Fibroblast of lung (primary cell): Measurements from ENCODE around the gene OXGR1. TPM values are rescaled to one million over a fixed set of nuclear protein-coding genes. Genes with fewer than 3 reads are reported as not detected.

ENCODE experiments used
- DNase-seq, 2 donors: peaks; one replicate each; pipeline versions ENCODE4 v3.0.0 to v3.0.0-alpha.2; 2010; ENCODE audit warnings: low read depth in 2 of 2
- H2AFZ ChIP-seq: 2 replicates; pipeline ENCODE4 v1.5.1; 2012; ENCODE audit warnings: low read length, control low read depth, inconsistent platforms
- H3K27ac ChIP-seq: 2 replicates; pipeline ENCODE4 v1.5.1; 2011; ENCODE audit warnings: low read length, control low read depth; ENCODE audit not compliant: insufficient read depth
- H3K27me3 ChIP-seq: 2 replicates; pipeline ENCODE4 v1.5.1; 2011; ENCODE audit warnings: mild to moderate bottlenecking, low read length; ENCODE audit not compliant: control insufficient read depth, insufficient read depth
- H3K36me3 ChIP-seq: 2 replicates; pipeline ENCODE4 v1.5.1; 2011; ENCODE audit warnings: low read length; ENCODE audit not compliant: control insufficient read depth, insufficient read depth
- H3K4me1 ChIP-seq: 2 replicates; pipeline ENCODE4 v1.5.1; 2011; ENCODE audit warnings: low read length; ENCODE audit not compliant: control insufficient read depth, insufficient read depth; ENCODE audit errors: extremely low read depth
- H3K4me2 ChIP-seq: 2 replicates; pipeline ENCODE4 v1.5.1; 2011; ENCODE audit warnings: low read length, control low read depth; ENCODE audit not compliant: insufficient read depth; ENCODE audit errors: extremely low read depth
- H3K4me3 ChIP-seq, 4 experiments: fragments of 200-600 bp in 1 of 4; sonication (generic) in 1 of 4; replicated peaks in 1 of 4; 2 replicates each; pipeline ENCODE4 v1.5.1; 2011 to 2016; ENCODE audit warnings: low read length in 4 of 4, low read depth in 3 of 4, mild to moderate bottlenecking in 3 of 4, control low read depth in 2 of 4, inconsistent platforms in 1 of 4, mixed read lengths in 1 of 4; ENCODE audit not compliant: insufficient read depth in 1 of 4; ENCODE audit errors: control extremely low read depth in 1 of 4
- H3K79me2 ChIP-seq: 2 replicates; pipeline ENCODE4 v1.5.1; 2012; ENCODE audit warnings: mild to moderate bottlenecking, low read length, inconsistent platforms; ENCODE audit not compliant: control insufficient read depth, insufficient read depth
- H3K9ac ChIP-seq: 2 replicates; pipeline ENCODE4 v1.5.1; 2011; ENCODE audit warnings: mild to moderate bottlenecking, low read length, control low read depth; ENCODE audit not compliant: insufficient read depth
- H3K9me3 ChIP-seq: 2 replicates; pipeline ENCODE4 v1.5.1; 2012; ENCODE audit warnings: low read depth, low read length; ENCODE audit not compliant: control insufficient read depth, insufficient read depth
- H4K20me1 ChIP-seq: 2 replicates; pipeline ENCODE4 v1.5.1; 2011; ENCODE audit warnings: low read length; ENCODE audit not compliant: control insufficient read depth, insufficient read depth; ENCODE audit errors: extremely low read depth
- CTCF ChIP-seq, 2 donors: IDR thresholded peaks in 1 of 2; conservative IDR thresholded peaks in 1 of 2; 1 replicate in 1 of 2; 2 replicates in 1 of 2; pipeline ENCODE4 v1.5.1; 2011 to 2012; ENCODE audit warnings: low read length in 2 of 2, control low read depth in 1 of 2, inconsistent platforms in 1 of 2, low read depth in 1 of 2, mild to moderate bottlenecking in 1 of 2
- EZH2 ChIP-seq: IDR thresholded peaks from 2 replicates; pipeline ENCODE4 v1.5.1; 2012; ENCODE audit warnings: low read length, control low read depth, mild to moderate bottlenecking; ENCODE audit errors: missing control alignments
- polyA plus RNA-seq, 2 donors: library from polyadenylated mRNA; depleted of rRNA in 1 of 2; stranded (reverse) in 1 of 2; unstranded in 1 of 2; fragments of >200 nt; gene quantifications; 2 replicates each; pipeline ENCODE4 v1.2.1, GENCODE V29; 2011 to 2012; ENCODE audit warnings: missing spikeins in 1 of 2
- total RNA-seq: library from RNA; depleted of rRNA; stranded (reverse); fragments of >200 nt; gene quantifications from 2 replicates; pipeline ENCODE4 v1.2.1, GENCODE V29; 2014

The OXGR1 gene
- total and polyA plus RNA-seq, 2 donors (not counting 1 experiment from before 2014, with no cell fraction given), result not detected

DNA sequence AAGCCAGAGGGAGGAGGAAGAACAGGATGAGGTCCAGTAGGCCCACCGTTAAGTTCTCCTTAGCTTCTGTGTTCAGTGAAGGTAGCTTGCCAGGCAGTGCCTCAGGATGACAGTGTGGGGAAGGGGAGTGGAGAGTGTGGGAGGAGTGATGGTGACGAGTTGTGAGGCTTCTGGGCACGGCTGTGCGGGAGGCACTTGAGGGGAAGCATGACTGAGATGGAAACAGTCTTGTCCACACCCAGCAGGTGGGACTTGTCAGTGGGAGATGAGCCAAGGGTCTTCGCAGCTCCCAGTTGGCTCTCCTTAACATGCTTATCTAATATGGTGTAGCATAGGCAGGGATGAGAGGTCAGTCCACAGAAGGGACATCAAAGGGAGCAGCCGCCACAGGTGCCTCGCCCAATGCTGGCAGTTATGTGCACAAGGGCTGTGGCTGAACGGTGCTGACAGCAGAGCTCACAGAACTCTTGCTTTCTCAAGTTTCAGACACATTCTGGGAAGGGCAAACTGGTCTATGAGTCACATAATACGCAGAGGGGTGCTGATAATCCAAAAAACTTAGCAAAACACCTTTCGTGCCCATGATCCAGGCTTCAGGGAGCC, 47.5 kb downstream of the OXGR1 start:
- Histone ChIP-seq H3K27me3 (no peaks in the 10 kb centered on the region), H3K4me2 (no peak overlapping the region), H2AFZ (no peak overlapping the region), H3K79me2 (no peaks in the 10 kb centered on the region), H3K4me3 (no peak overlapping the region), H4K20me1 (no peaks in the 10 kb centered on the region), H3K4me1 (no peaks in the 10 kb centered on the region), H3K9ac (no peak overlapping the region), H3K27ac (no peak overlapping the region), H3K36me3 (no peaks in the 10 kb centered on the region), H3K9me3 (no peaks in the 10 kb centered on the region)
- TF ChIP-seq CTCF (conservative IDR thresholded peaks at IDR 0.05 in 1 of 2, IDR thresholded peaks at IDR 0.05 in 1 of 2; ENCODE audit: low read depth in 1 of 2, low read length in 2 of 2), result no peak
- no peak for TF ChIP-seq EZH2
- no peak for DNase-seq

GRCh38 chr13:96940961-96941360, 53.3 kb downstream of the OXGR1 start:
- H3K4me3 ChIP-seq, result no peak overlapping the region
- TF ChIP-seq EZH2, result no peak
- no peak for TF ChIP-seq CTCF (conservative IDR thresholded peaks at IDR 0.05 in 1 of 2, IDR thresholded peaks at IDR 0.05 in 1 of 2; ENCODE audit: low read depth in 1 of 2, low read length in 2 of 2)
- no peaks in the 10 kb centered on the region for H3K27me3 ChIP-seq
- H2AFZ ChIP-seq, result no peak overlapping the region
- no peaks in the 10 kb centered on the region for H4K20me1 ChIP-seq
- H3K9me3 ChIP-seq, result no peaks in the 10 kb centered on the region
- H3K4me2 ChIP-seq, result no peak overlapping the region
- H3K27ac ChIP-seq, result no peak overlapping the region
- H3K9ac ChIP-seq, result no peak overlapping the region
- no peaks in the 10 kb centered on the region for H3K4me1 ChIP-seq
- no peaks in the 10 kb centered on the region for H3K79me2 ChIP-seq
- DNase-seq, result no peak
- no peaks in the 10 kb centered on the region for H3K36me3 ChIP-seq

GRCh38 chr13:96935901-96936300, 58.4 kb downstream of the OXGR1 start:
- TF ChIP-seq EZH2, result no peak
- no peak for TF ChIP-seq CTCF (conservative IDR thresholded peaks at IDR 0.05 in 1 of 2, IDR thresholded peaks at IDR 0.05 in 1 of 2; ENCODE audit: low read depth in 1 of 2, low read length in 2 of 2)
- H3K4me2 ChIP-seq, result no peak overlapping the region
- no peaks in the 10 kb centered on the region for H3K79me2 ChIP-seq
- H3K27me3 ChIP-seq, result no peaks in the 10 kb centered on the region
- DNase-seq, result no peak
- H4K20me1 ChIP-seq, result no peaks in the 10 kb centered on the region
- H3K4me3 ChIP-seq, result no peak overlapping the region
- no peaks in the 10 kb centered on the region for H3K9me3 ChIP-seq
- no peak overlapping the region for H2AFZ ChIP-seq
- no peaks in the 10 kb centered on the region for H3K36me3 ChIP-seq
- H3K4me1 ChIP-seq, result no peaks in the 10 kb centered on the region
- no peak overlapping the region for H3K27ac ChIP-seq
- no peak overlapping the region for H3K9ac ChIP-seq

Other genes with a start within 250 kb of the OXGR1 start
- 54.7 and 61.1 TPM in 2 replicates for gene MBNL2, start 227.9 kb upstream of the OXGR1 start, total RNA-seq
- 42.0 and 48.9 TPM in 2 replicates for gene MBNL2, start 227.9 kb upstream of the OXGR1 start, polyA plus RNA-seq